GM19452 (cell line): ENCODE measurements around the gene TIAM2.
"Not testable (repeated sequence)": the region's sequence is repeated elsewhere in the genome, so short reads cannot be mapped to it uniquely, and the experiment has no call there.

Experiments
- ATAC-seq: cut with Tn5 transposase; IDR thresholded peaks from one replicate; pipeline ENCODE4 v1.9.1; 2021; ENCODE audit not compliant: unreplicated experiment

Gene TIAM2

GRCh38 chr6:154995254-154996015 lies at the start of gene TIAM2:
Gene TIAM2, plus strand, starts transcription at chr6:154995315. Its CDS starts 133,909 bp downstream, at chr6:155129224.
- no peak for ATAC-seq

- ATAC-seq = no peak
Measured at GRCh38 chr6:154950979-154951344, 44.2 kb upstream of the TIAM2 start.

- ATAC-seq = peak; percentile 80
Measured at GRCh38 chr6:154951345-154952200, 43.5 kb upstream of the TIAM2 start.

GRCh38 chr6:154953644-154954043 lies 41.5 kb upstream of the TIAM2 start:
- no peak for ATAC-seq

GRCh38 chr6:154954347-154954746 lies 40.8 kb upstream of the TIAM2 start:
- ATAC-seq = no peak

- no peak for ATAC-seq
Measured at GRCh38 chr6:154956771-154957522, 38.2 kb upstream of the TIAM2 start.

GRCh38 chr6:154958469-154958868 lies 36.6 kb upstream of the TIAM2 start:
- no peak for ATAC-seq

- ATAC-seq = no peak
Measured at GRCh38 chr6:154960299-154960843, 34.7 kb upstream of the TIAM2 start.

- no peak for ATAC-seq
Measured at GRCh38 chr6:154960854-154961530, 34.1 kb upstream of the TIAM2 start.

- ATAC-seq = no peak
Measured at GRCh38 chr6:154962753-154963152, 32.4 kb upstream of the TIAM2 start.

GRCh38 chr6:154966065-154966770 lies 28.9 kb upstream of the TIAM2 start:
- not testable (repeated sequence) for ATAC-seq

GRCh38 chr6:154969796-154970195 lies 25.3 kb upstream of the TIAM2 start:
- no peak for ATAC-seq

- ATAC-seq = no peak
Measured at GRCh38 chr6:154974485-154975149, 20.5 kb upstream of the TIAM2 start.

- no peak for ATAC-seq
Measured at GRCh38 chr6:154977588-154977987, 17.5 kb upstream of the TIAM2 start.

- ATAC-seq = no peak
Measured at GRCh38 chr6:154980273-154981078, 14.6 kb upstream of the TIAM2 start.

- no peak for ATAC-seq
Measured at GRCh38 chr6:154981079-154981870, 13.8 kb upstream of the TIAM2 start.

GRCh38 chr6:154984146-154984545 lies 11.0 kb upstream of the TIAM2 start:
- no peak for ATAC-seq

GRCh38 chr6:154986787-154987235 lies 8.3 kb upstream of the TIAM2 start:
- ATAC-seq = no peak
